Upper lobe of left lung (tissue), 4 donors: ENCODE measurements around the gene GFRA1.

Experiments used
- EP300 ChIP-seq, 4 donors: sonication (generic); formaldehyde crosslinking; IDR thresholded peaks; one replicate each; pipeline ENCODE4 v1.5.1; 2017; ENCODE audit warnings: antibody characterized with exemption in 4 of 4, control low read depth in 2 of 4
- POLR2A ChIP-seq, 4 donors: fragments of 450-650 bp; IDR thresholded peaks; one replicate each; pipeline ENCODE4 v1.5.1; 2016 to 2017; ENCODE audit warnings: antibody characterized with exemption in 4 of 4, mild to moderate bottlenecking in 2 of 4
- TF ChIP-seq, protein P1 (sequence below), 6 experiments: fragments of 450-650 bp in 4 of 6; fragments of 200-600 bp in 2 of 6; sonication (generic) in 2 of 6; IDR thresholded peaks; one replicate each; pipeline ENCODE4 v1.5.1; 2016 to 2019; ENCODE audit warnings: antibody characterized with exemption in 6 of 6

GRCh38 chr10:116298586-116298985, 25.6 kb upstream of the GFRA1 start:
- TF ChIP-seq POLR2A (IDR thresholded peaks at IDR 0.05) = no peak
- TF ChIP-seq, protein P1, sequence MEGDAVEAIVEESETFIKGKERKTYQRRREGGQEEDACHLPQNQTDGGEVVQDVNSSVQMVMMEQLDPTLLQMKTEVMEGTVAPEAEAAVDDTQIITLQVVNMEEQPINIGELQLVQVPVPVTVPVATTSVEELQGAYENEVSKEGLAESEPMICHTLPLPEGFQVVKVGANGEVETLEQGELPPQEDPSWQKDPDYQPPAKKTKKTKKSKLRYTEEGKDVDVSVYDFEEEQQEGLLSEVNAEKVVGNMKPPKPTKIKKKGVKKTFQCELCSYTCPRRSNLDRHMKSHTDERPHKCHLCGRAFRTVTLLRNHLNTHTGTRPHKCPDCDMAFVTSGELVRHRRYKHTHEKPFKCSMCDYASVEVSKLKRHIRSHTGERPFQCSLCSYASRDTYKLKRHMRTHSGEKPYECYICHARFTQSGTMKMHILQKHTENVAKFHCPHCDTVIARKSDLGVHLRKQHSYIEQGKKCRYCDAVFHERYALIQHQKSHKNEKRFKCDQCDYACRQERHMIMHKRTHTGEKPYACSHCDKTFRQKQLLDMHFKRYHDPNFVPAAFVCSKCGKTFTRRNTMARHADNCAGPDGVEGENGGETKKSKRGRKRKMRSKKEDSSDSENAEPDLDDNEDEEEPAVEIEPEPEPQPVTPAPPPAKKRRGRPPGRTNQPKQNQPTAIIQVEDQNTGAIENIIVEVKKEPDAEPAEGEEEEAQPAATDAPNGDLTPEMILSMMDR (IDR thresholded peaks at IDR 0.05) = no peak
- TF ChIP-seq EP300 (IDR thresholded peaks at IDR 0.05) = no peak
